Activated CD4-positive, CD25-positive, alpha-beta regulatory T cell treated with anti-CD3 and anti-CD28 coated beads, Interleukin-2, amount 50 U/mL, for 72 hours (primary cell): ENCODE data around the gene TRIM61.
"Not testable (repeated sequence)": the region's sequence is repeated elsewhere in the genome, so short reads cannot be mapped to it uniquely, and the experiment has no call there.

Experiments used
- DNase-seq: peaks from one replicate; pipeline ENCODE4 v3.0.0; 2021

TRIM61 gene

GRCh38 chr4:164977243-164978164 is at the start of gene TRIM61:
Gene TRIM61, minus strand, starts transcription at chr4:164977657. Its CDS starts 7,655 bp downstream, at chr4:164970002.
- peak; percentile 32 for DNase-seq

- DNase-seq, result not testable (repeated sequence)
Measured at GRCh38 chr4:165025782-165026181, 48.3 kb upstream of the TRIM61 start.

GRCh38 chr4:165019995-165020394 is 42.5 kb upstream of the TRIM61 start:
- not testable (repeated sequence) for DNase-seq

GRCh38 chr4:165016971-165017370 is 39.5 kb upstream of the TRIM61 start:
- DNase-seq, result no peak

- no peak for DNase-seq
Measured at GRCh38 chr4:165013691-165014090, 36.2 kb upstream of the TRIM61 start.

GRCh38 chr4:165011403-165011802 is 33.9 kb upstream of the TRIM61 start:
- no peak for DNase-seq

- no peak for DNase-seq
Measured at GRCh38 chr4:165010991-165011390, 33.5 kb upstream of the TRIM61 start.

GRCh38 chr4:165010487-165010886 is 33.0 kb upstream of the TRIM61 start:
- DNase-seq, result no peak

GRCh38 chr4:165009493-165010227 is 32.2 kb upstream of the TRIM61 start:
- DNase-seq, result no peak

GRCh38 chr4:165006886-165007285 is 29.4 kb upstream of the TRIM61 start:
- DNase-seq, result no peak

GRCh38 chr4:165006456-165006855 is 29.0 kb upstream of the TRIM61 start:
- no peak for DNase-seq

GRCh38 chr4:165005352-165005925 is 28.0 kb upstream of the TRIM61 start:
- no peak for DNase-seq

- DNase-seq, result not testable (repeated sequence)
Measured at GRCh38 chr4:165001957-165002356, 24.5 kb upstream of the TRIM61 start.

- not testable (repeated sequence) for DNase-seq
Measured at GRCh38 chr4:164998526-164999080, 21.1 kb upstream of the TRIM61 start.

- DNase-seq, result no peak
Measured at GRCh38 chr4:164997941-164998340, 20.5 kb upstream of the TRIM61 start.

GRCh38 chr4:164997324-164997723 is 19.9 kb upstream of the TRIM61 start:
- DNase-seq, result no peak

- DNase-seq, result not testable (repeated sequence)
Measured at GRCh38 chr4:164996123-164996522, 18.7 kb upstream of the TRIM61 start.

- not testable (repeated sequence) for DNase-seq
Measured at GRCh38 chr4:164990786-164991185, 13.3 kb upstream of the TRIM61 start.

GRCh38 chr4:164989471-164989870 is 12.0 kb upstream of the TRIM61 start:
- DNase-seq, result no peak

GRCh38 chr4:164971929-164972328 is 5.5 kb downstream of the TRIM61 start:
- DNase-seq, result not testable (repeated sequence)

- no peak for DNase-seq
Measured at GRCh38 chr4:164959896-164960295, 17.6 kb downstream of the TRIM61 start.

- DNase-seq, result not testable (repeated sequence)
Measured at GRCh38 chr4:164959421-164959820, 18.0 kb downstream of the TRIM61 start.
